WERI-Rb-1 (cell line): ENCODE measurements around the gene ADORA2B.

ENCODE experiments used
- DNase-seq: peaks from one replicate; pipeline ENCODE4 v3.0.0-alpha.2; 2020
- H3K27ac ChIP-seq: fragments of 250-450 bp; sonication (Bioruptor Pico); 2 replicates; pipeline ENCODE4 v1.5.1; 2020; ENCODE audit warnings: mild to moderate bottlenecking, moderate library complexity
- H3K27me3 ChIP-seq: fragments of 250-450 bp; sonication (Bioruptor Pico); 2 replicates; pipeline ENCODE4 v1.5.1; 2021; ENCODE audit warnings: mild to moderate bottlenecking, low read depth, moderate library complexity; ENCODE audit not compliant: insufficient read depth, severe bottlenecking
- H3K36me3 ChIP-seq: fragments of 250-450 bp; sonication (Bioruptor Pico); 2 replicates; pipeline ENCODE4 v1.5.1; 2020; ENCODE audit warnings: mild to moderate bottlenecking, moderate library complexity
- H3K4me3 ChIP-seq: 2 replicates; pipeline ENCODE4 v1.5.1; 2011; ENCODE audit warnings: low read depth, mild to moderate bottlenecking, control low read depth, low read length
- H3K9me3 ChIP-seq: fragments of 250-450 bp; sonication (Bioruptor Pico); 2 replicates; pipeline ENCODE4 v1.5.1; 2021; ENCODE audit warnings: mild to moderate bottlenecking, moderate library complexity; ENCODE audit not compliant: severe bottlenecking
- TF ChIP-seq, protein P1 (sequence below): IDR thresholded peaks from 2 replicates; pipeline ENCODE4 v1.5.1; 2011; ENCODE audit warnings: low read depth, mild to moderate bottlenecking, control low read depth, inconsistent platforms, low read length

ADORA2B gene

DNA sequence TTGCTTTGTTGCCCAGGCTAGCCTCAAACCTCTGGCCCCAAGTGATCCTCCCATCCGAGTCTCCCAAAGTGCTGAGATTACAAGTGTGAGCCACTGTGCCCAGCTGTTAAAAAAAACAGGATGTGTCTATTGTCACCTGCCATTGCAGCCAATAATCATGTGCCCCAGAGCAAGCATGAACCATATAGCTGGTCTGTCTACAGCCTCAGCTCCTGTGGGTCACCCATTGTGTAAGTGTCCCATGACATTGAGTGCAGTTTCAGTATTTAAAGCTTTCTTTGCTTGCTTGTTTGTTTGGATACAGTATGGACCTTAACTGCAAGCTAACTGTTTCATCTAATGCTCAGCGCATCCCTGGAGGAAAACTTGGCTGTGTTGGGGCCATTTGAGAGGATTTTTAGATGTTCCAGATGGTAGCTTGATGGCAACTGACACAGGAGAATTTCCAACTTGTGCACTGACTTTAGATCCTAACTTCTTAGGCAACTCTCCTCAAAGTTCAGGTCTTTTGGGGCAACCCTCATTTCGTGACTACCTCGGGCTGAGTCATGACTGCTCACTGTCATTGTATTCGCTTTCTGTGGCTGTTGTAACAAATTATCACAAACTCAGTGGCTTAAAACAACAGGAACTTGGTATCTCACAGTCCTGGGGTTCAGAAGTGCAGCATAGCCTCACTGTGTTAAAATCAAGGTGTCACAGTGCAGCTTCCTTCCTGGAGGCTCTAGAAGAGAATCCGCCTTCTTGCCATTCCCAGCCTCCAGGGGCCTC, 30.3 kb upstream of the ADORA2B start:
- Histone ChIP-seq H3K36me3 (no peaks in the 10 kb centered on the region), H3K27ac (no peak overlapping the region), H3K9me3 (no peaks in the 10 kb centered on the region), H3K4me3 (no peak overlapping the region), H3K27me3 (no peaks in the 10 kb centered on the region)
- no peak for DNase-seq
- TF ChIP-seq, protein P1, sequence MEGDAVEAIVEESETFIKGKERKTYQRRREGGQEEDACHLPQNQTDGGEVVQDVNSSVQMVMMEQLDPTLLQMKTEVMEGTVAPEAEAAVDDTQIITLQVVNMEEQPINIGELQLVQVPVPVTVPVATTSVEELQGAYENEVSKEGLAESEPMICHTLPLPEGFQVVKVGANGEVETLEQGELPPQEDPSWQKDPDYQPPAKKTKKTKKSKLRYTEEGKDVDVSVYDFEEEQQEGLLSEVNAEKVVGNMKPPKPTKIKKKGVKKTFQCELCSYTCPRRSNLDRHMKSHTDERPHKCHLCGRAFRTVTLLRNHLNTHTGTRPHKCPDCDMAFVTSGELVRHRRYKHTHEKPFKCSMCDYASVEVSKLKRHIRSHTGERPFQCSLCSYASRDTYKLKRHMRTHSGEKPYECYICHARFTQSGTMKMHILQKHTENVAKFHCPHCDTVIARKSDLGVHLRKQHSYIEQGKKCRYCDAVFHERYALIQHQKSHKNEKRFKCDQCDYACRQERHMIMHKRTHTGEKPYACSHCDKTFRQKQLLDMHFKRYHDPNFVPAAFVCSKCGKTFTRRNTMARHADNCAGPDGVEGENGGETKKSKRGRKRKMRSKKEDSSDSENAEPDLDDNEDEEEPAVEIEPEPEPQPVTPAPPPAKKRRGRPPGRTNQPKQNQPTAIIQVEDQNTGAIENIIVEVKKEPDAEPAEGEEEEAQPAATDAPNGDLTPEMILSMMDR, result no peak

DNA sequence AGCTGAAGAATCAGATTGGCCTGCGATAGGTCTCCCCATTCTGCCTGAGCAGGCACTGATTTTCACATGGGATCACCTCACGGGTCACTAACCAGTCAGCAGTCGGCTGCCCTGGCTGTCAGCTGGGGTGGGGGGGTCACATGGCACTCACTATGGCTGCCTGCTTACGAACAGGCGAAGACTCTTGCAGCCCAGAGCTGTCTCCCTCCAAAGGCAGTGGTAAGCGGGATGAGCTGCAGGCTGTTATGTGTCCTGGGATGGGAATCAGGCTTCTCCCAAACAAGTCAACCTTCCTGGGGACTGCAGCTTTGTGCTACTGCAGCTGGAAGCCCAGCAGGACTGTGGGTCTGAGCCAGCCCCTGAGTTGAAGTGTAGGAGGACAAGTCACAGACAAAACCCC, 29.0 kb upstream of the ADORA2B start:
- no peak for DNase-seq
- Histone ChIP-seq H3K27me3 (no peaks in the 10 kb centered on the region), H3K9me3 (no peaks in the 10 kb centered on the region), H3K4me3 (no peak overlapping the region), H3K27ac (no peak overlapping the region), H3K36me3 (no peaks in the 10 kb centered on the region)
- TF ChIP-seq, protein P1, result no peak

DNA sequence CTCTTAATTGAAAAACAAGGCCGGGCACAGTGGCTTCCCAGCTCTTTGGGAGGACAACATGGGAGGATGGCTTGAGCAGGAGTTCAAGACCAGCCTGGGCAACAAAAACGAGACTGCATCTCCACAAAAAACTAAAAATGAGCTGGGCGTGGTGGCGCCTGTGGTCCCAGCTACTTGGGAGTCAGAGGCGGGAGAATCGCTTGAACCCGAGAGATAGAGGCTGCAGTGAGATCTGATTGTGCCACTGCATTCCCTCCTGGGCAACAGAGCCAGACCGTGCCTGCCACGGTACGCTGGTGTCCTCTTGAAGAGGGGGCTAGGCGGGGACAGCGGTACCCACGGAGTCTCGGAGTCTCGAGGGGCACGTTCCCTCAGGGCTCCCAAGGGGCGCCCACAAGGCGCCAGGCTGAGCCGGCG, 27.9 kb upstream of the ADORA2B start:
- H3K4me3 ChIP-seq, result no peak overlapping the region
- no peak overlapping the region for H3K27ac ChIP-seq

DNA sequence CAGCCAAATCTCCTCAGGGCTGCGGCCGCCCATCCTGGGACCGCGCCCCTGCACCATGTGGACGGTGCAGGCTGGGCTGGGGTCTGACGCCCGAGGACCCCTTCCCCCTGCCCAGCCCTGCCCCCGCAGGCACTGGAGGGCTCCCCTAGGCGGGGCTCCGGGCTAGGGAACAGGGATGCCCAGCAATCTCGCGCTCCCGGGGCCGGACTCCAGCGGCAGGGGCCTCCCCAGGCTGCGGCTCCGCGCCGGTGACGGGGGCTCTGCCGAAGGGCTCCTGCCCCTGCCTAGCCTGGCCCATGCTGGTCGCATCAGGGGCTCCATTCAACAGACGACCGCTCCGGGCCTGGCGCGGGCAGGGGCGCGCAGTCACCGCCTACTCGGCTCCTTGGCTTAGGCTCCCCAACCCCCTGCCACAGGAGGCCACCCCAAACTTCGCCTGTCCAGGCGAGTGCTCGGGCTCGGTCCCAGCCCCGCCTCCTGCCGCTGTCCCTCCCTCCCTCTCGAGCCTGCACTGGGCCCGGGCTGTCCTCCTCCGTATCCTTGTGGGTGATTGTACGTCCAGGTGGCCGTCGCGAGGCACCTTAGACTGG, 27.4 kb upstream of the ADORA2B start:
- H3K27ac ChIP-seq, result no peak overlapping the region
- DNase-seq, result no peak
- H3K27me3 ChIP-seq, result no peaks in the 10 kb centered on the region
- H3K4me3 ChIP-seq, result no peak overlapping the region
- no peaks in the 10 kb centered on the region for H3K36me3 ChIP-seq
- TF ChIP-seq, protein P1, result no peak
- H3K9me3 ChIP-seq, result no peaks in the 10 kb centered on the region

More for the DNA sequence above, 27.9 kb upstream of the ADORA2B start:
- H3K36me3 ChIP-seq, result no peaks in the 10 kb centered on the region
- no peak for DNase-seq
- H3K27me3 ChIP-seq, result no peaks in the 10 kb centered on the region
- H3K9me3 ChIP-seq, result no peaks in the 10 kb centered on the region
- TF ChIP-seq, protein P1, result no peak

DNA sequence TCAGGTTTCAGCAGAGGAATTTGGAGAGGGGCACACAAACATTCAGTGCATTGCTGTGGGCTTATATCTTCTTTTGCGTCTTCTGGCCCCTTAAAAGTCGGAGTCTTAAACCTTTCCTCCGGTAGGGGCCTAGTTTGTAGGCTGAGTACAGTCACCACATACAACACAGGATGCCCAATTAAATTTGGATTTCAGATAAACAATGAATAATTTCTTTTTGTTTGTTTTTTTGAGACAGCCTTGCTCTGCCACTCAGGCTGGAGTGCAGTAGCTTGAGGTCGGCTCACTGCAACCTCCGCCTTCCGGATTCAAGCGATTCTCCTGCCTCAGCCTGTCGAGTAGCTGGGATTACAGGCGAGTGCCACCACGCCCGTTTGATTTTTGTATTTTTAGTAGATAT, 26.7 kb upstream of the ADORA2B start:
- no peak for DNase-seq
- no peak overlapping the region for H3K4me3 ChIP-seq
- H3K27ac ChIP-seq, result no peak overlapping the region
- H3K27me3 ChIP-seq, result no peaks in the 10 kb centered on the region
- H3K36me3 ChIP-seq, result no peaks in the 10 kb centered on the region
- no peaks in the 10 kb centered on the region for H3K9me3 ChIP-seq
- TF ChIP-seq, protein P1, result no peak
